Measurements from ENCODE around the gene PLXNC1.
A peak's percentile ranks its signal among the peaks of the same experiment; 100 is the strongest.

Gene PLXNC1

DNA sequence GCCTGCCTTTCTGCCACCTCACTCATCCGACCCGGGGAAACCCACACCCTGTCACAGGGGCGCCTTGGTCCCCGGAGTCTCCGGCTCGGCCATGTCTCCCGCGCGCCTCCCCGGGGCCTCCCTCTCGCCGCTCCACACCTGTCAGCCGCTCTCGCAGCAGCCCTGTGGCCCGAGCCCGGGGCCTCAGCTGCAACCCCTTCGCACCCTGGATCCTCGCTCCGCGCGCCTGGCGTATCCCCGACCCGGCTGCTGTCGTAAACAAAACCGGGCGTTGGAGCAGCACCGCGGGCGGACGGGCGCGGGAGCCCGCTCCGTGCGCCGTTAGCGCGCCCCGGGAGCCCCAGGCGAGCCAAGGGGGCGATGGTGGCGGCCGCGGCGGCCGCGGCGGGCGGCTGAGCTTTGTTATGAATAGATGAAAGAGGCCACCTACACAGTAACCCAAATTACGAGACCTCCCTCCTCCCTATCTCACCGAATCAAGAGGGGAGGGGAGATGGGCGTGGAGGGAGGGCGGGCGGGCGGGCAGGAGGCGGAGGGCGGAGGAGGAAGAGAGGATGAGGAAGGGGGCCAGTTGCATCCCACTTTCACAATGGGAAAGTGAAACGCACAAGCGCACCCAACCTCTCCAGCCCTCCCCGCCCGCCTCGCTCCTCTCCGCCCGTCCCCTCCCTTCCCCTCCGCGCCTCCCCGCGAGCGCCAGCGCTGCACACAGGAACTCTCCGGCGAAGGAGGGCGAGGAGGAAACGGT, at the start of gene PLXNC1:
Gene PLXNC1 (plus strand): TSS at position 587 of the 748 bp plus-strand sequence. CDS start 395 bp downstream, outside the sequence.
- Histone ChIP-seq H3K4me3 (ENCODE audit: low read depth in 1 of 2, low read length in 1 of 2) (peak within 1 kb of the TSS; percentile 90 to 97), H3K27ac (peak within 1 kb of the TSS; percentile 98), H3K9me3 (no peaks in the 10 kb centered on the region), H3K4me1 (ENCODE audit: control insufficient read depth in 1 of 2, insufficient read depth in 1 of 2, low read depth in 1 of 2, low read length in 1 of 2) (peaks cover 35 to 41% of the 10 kb centered on the region in 2 experiments), H3K27me3 (no peaks in the 10 kb centered on the region), H3K36me3 (peaks cover 10% of the 10 kb centered on the region)
- no peak for TF ChIP-seq CTCF (IDR thresholded peaks at IDR 0.05)

GRCh38 chr12:94099191-94099590, 49.2 kb upstream of the PLXNC1 start:
- Histone ChIP-seq H3K36me3 (no peaks in the 10 kb centered on the region), H3K4me3 (ENCODE audit: low read depth in 1 of 2, low read length in 1 of 2) (no peak overlapping the region), H3K9me3 (no peaks in the 10 kb centered on the region), H3K27ac (no peak overlapping the region), H3K27me3 (peaks cover 55% of the 10 kb centered on the region), H3K4me1 (ENCODE audit: control insufficient read depth in 1 of 2, insufficient read depth in 1 of 2, low read depth in 1 of 2, low read length in 1 of 2) (peaks cover 15 to 16% of the 10 kb centered on the region in 2 experiments)
- TF ChIP-seq CTCF (IDR thresholded peaks at IDR 0.05): no peak

- Histone ChIP-seq H3K4me3 (ENCODE audit: low read depth in 1 of 2, low read length in 1 of 2) (no peak overlapping the region), H3K4me1 (ENCODE audit: control insufficient read depth in 1 of 2, insufficient read depth in 1 of 2, low read depth in 1 of 2, low read length in 1 of 2) (peaks cover 15 to 16% of the 10 kb centered on the region in 2 experiments), H3K36me3 (no peaks in the 10 kb centered on the region), H3K9me3 (no peaks in the 10 kb centered on the region), H3K27ac (no peak overlapping the region), H3K27me3 (peaks cover 55% of the 10 kb centered on the region)
- TF ChIP-seq CTCF (IDR thresholded peaks at IDR 0.05): no peak
These were observed 48.7 kb upstream of the PLXNC1 start for GRCh38 chr12:94099632-94100031.

DNA sequence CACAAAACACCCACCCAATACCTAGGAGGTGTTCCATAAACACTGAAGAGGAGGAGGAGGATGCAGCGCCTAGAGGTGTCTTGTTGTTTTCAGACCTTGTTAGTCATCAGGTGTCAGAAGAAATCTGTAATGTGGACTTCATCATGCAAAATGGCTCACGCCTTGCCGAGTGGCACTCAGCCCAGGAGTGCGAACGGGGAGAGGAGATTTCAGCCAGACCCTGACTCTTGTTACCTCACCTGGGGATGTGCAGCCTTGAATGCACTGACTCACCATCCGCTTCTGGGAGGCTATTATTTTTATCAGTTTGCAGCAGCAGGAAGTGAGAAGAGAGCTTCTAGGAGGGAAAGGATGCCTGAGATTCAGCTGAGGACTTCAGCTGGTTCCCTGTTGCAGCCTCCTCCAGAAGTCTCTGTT, 48.2 kb upstream of the PLXNC1 start:
- H3K9me3 ChIP-seq: no peaks in the 10 kb centered on the region
- no peak overlapping the region for H3K27ac ChIP-seq
- H3K4me3 ChIP-seq (ENCODE audit: low read depth in 1 of 2, low read length in 1 of 2): no peak overlapping the region
- H3K36me3 ChIP-seq: no peaks in the 10 kb centered on the region
- TF ChIP-seq CTCF (IDR thresholded peaks at IDR 0.05): no peak
- peaks cover 15 to 16% of the 10 kb centered on the region in 2 experiments for H3K4me1 ChIP-seq (ENCODE audit: control insufficient read depth in 1 of 2, insufficient read depth in 1 of 2, low read depth in 1 of 2, low read length in 1 of 2)
- peaks cover 55% of the 10 kb centered on the region for H3K27me3 ChIP-seq

GRCh38 chr12:94100990-94101737, 47.2 kb upstream of the PLXNC1 start:
- H3K36me3 ChIP-seq: no peaks in the 10 kb centered on the region
- peak overlapping the region; percentile 63 to 74 for H3K4me3 ChIP-seq (ENCODE audit: low read depth in 1 of 2, low read length in 1 of 2)
- peaks cover 15 to 16% of the 10 kb centered on the region in 2 experiments for H3K4me1 ChIP-seq (ENCODE audit: control insufficient read depth in 1 of 2, insufficient read depth in 1 of 2, low read depth in 1 of 2, low read length in 1 of 2)
- TF ChIP-seq CTCF (IDR thresholded peaks at IDR 0.05): peak; percentile 78
- peaks cover 52% of the 10 kb centered on the region for H3K27me3 ChIP-seq
- no peak overlapping the region for H3K27ac ChIP-seq
- H3K9me3 ChIP-seq: no peaks in the 10 kb centered on the region

Measured in neutrophil (primary cell).